GM18909 (cell line): ENCODE results near the gene ATXN1.
"Not testable (repeated sequence)": the region's sequence is repeated elsewhere in the genome, so short reads cannot be mapped to it uniquely, and the experiment has no call there.

Source experiments
- ATAC-seq: cut with Tn5 transposase; IDR thresholded peaks from one replicate; pipeline ENCODE4 v1.9.1; 2021; ENCODE audit warnings: mild to moderate bottlenecking; ENCODE audit not compliant: unreplicated experiment, poor library complexity

Gene ATXN1

DNA sequence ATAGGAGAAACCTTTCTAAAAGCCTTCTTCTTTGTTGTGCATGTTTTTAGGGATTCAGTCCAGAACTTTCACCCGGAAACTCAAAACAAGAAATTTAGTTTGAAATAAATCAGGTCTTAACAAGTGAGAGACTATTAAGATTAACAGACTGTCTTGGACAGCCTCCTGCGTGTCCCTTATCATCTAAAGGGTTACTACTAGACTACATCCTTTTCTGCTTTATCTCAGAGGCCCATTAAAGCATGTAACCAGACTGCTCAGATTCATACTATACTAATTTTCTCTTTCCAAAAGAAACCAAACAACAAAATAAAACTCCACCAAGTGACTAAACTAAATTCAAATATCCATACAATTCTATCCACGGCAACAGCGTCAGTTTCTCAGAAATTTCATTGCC, 349.1 kb downstream of the ATXN1 start:
- no peak for ATAC-seq

DNA sequence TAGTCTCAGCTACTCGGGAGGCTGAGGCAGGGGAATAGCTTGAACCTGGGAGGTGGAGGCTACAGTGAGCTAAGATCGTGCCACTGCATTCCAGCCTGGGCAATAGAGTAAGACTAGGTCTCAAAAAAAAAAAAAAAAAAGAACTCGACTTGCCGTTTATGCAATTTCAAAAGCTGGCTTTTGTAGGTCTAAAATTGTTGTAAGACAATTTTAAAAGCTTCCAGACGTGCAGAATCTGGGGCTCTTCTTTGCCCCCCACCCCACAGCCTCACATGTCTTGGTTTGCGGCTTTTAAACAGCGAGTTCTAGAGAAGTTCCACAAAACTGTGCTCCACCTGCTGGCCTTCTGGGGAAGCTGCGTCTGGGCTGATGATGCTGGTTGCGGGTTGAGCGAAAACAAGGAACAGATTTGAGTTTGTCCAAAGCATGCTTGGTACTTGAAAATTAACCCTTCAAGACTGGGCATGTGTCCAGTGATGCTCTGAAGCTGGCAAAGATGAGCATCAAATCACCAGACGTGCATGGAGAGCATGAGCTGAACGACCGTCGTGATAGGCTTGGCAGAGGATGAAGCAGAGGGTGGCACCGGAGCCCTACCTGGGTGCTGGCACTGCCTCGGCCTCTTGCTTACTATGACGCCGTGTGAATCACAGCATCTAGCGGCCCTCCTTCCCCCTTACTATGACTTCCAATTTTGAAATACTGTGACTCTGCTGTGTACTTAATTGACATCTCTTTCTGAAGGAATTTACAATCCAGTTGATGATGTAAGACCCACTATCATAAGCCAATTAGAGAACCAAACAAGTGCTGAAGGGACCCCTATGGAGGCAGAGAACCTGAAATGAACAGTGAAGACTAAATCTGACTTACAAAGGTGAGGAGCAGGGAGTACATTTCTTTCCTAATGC, 351.5 kb downstream of the ATXN1 start:
- no peak for ATAC-seq

DNA sequence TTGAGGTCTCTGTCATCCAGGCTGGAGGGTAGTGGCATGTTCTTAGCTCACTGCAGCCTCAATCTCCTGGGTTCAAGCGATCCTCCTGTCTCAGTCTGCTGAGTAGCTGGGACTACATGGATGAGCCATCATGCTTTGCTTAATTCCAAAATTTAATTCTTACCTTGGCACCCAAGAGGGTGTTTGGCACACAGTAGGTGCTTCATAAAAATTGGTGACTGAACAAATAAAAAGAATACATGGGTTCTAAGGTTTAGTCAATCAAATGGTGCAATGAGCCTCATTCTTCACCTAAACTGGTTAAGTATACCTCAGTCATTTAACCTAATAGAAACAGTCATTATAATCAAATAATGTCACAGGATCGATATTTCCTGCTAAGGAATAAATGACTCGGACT, 352.5 kb downstream of the ATXN1 start:
- no peak for ATAC-seq

DNA sequence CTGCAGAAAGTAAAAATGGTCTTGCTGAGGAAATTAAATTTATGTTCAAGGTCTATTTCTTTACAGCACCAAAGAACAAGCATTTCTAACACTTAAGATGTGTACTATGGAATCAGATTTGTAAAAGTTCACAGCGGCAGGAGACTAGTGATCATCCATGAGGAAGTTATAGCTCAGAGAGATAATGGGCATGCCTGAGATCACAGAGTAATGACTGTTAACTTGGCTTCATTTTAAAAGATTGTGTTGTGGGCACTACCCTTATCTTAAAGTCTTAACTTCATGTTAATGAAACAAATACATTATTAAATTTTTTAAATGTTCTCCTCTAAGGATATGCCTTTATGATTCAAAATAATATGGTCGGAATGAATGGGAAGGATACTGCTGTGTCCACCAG, 354.3 kb downstream of the ATXN1 start:
- no peak for ATAC-seq

DNA sequence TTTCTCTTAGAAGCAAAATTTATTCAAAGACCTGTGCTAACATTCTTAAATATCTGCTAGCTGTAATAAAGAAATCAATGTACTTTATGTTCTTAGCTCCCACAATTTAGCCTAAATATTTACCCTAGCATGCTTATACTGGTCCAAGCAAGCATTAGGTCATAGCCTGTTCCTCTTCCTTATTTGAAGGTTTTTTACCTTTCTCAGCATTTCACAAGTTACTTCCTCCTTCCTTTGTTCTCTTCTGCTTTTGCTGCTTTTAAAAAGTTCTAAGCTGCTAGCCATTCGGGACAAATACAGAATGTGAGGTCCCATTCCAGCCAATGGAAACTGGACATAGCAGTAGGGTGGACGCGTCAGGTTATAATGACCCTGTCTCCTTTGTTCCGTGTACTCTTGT, 354.7 kb downstream of the ATXN1 start:
- ATAC-seq = not testable (repeated sequence)

DNA sequence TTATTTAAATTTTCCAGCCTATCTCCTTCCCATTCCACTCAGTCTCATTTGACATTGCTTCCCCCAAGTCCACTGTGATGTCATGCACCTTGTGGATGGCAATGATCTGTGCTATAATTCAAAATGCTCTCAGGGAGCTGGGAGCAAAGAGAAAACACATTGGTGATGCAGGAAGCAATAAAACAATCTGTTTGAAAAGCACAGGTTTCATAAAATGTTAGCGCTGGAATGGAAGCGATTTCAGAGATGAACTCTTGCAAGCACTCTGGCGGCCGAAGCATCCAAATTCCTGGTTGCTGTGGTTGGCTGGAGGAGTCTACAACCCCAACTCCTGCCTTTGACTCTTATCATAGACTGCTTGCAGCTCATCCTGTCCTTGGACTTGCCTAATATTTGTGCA, 355.9 kb downstream of the ATXN1 start:
- no peak for ATAC-seq

DNA sequence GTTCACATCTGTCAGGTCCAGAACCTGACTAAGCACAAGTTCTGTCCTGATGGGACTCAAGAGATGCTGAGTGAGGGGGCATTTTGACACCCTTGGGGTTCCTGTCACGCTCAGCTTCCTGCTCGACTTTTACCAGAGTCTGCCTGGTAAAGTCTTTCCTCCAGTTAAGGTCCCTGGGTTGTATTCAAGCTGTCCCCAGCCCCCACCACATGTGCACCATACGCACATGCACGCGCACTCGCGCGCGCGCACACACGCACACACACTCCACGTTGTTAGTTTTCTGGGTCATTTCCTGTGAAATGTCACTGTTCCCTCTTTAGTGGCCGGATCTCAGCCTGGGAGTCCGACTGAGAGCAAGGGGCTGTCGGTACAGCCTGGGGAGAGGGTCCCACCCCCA, 356.8 kb downstream of the ATXN1 start:
- no peak for ATAC-seq

DNA sequence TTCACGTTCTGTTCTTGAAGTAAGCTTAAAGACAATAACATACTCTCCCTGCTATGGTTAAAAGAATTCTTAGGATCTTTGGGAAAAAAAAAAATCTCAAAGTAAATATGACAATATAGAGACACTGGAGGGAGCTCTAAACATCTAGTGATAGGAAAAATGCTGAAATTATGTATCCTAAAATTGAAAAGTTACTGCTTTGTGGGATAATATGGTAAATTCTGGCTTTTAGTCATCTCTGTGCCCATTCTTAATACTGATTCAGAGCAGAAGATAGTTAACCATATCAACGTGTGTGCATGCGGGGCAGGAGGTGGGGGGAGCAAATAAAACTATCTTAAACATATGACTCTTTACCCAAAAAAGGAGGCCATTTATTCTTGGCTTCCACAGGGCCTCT, 357.4 kb downstream of the ATXN1 start:
- no peak for ATAC-seq

DNA sequence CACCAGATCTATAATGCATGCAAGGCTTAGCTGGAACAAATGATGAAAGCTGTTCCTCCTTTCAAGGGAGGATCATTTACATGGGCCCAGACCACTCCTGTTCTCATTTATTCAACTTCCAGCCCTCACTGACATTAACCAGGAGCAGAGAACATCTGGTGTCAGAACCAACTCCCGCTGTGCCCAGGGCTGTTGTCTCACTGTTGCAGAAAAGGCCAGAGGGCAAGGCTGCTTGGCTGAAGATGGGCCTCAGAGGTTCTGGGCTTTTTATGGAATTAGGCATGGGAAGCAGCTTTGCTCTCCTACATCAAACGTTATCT, 358.7 kb downstream of the ATXN1 start:
- ATAC-seq = no peak

DNA sequence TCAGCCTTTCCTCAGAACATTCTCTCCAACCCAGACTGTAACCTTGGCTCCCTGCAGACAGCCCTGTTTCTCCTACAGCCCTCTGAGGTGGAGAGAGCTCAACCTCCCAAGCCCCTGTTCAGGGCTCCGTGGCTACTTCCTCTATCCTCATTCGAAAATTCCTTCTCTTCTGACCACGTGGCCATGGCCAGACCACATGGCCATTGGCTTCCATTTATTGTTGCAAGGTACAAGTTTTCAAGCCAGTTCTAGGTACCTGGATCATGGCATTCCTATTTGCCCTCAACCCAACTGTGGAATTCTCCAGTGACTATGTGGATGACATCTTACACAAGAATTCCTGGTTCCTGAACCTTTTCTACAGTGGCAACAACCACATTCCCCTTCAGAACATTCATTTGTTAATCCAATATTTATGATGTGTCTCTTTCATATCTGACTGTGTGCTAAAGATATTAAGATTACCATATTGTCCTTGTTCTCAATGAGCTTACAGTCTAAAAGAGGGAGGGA, 361.0 kb downstream of the ATXN1 start:
- no peak for ATAC-seq

DNA sequence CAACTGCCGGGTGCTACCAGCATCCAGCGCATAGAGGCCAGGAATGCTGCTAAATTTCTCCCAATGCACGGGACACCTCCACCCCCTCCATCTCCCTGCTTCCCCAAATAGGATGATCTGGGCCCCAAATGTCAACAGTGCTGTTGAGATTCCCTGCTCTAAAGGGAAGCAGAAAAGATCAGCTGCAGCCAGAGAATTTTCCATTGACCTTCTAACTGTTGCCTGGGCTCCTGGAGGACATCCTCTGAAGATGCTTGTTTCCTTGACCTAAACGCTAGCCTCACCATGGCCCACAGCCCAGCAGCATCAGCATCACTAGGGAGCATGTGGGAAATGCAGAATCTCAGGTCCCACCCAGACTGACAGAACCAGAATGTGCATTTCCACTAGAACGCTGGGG, 361.6 kb downstream of the ATXN1 start:
- ATAC-seq = no peak

DNA sequence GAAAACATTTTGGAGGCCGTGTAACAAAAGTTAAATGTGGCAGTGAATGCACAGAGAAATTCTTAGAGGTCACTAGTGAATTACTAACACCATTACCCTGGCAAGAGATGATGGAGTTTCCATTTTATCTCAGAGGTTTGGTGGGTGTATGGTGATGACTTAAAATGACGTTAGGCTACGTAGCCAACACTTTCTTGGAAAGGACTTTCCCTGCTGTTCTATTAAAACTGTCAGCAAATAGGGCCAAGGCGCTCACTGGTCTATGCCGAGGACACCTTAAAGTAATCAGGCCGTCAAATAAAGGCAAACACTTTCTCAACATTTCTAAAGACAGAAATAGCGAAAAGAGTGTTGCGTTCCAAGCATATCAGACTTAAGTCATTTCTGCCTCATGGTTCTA, 362.1 kb downstream of the ATXN1 start:
- no peak for ATAC-seq

DNA sequence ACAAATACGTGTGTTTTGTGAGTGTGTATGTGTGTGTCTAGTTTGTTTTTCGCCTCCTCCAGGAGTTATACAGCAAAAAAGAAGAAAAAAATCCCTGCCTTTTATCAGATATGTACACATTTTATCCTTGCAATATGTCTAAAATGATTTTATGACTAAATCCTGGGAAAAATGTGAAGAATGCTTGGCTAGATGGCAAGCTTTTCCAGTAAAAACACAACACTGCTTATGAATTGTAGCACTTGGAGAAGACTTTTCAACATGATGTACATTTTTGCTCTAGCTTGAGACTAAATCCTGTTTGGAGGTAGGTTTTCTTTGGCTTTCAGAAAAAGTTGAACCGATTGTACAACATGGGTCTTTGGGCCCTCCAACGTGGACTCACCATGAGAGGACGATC, 362.7 kb downstream of the ATXN1 start:
- ATAC-seq = no peak

DNA sequence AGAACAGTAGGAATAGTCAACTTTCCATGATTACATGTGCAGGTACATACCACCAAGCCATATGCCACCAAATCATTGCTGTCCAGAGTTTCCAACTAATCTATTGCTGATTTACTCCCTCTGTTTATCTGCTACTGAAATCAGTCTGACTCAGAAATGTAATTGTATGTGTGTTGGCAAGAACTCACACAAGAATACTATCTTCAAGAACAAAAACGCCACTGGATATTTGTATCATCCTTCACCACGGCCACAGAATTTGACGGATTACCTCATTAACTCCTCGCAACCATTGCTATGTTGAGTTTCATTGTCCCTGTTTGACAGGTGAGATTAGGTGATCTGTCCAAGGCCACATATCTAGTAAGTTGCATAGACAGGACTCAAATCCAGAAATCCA, 363.6 kb downstream of the ATXN1 start:
- ATAC-seq = no peak

DNA sequence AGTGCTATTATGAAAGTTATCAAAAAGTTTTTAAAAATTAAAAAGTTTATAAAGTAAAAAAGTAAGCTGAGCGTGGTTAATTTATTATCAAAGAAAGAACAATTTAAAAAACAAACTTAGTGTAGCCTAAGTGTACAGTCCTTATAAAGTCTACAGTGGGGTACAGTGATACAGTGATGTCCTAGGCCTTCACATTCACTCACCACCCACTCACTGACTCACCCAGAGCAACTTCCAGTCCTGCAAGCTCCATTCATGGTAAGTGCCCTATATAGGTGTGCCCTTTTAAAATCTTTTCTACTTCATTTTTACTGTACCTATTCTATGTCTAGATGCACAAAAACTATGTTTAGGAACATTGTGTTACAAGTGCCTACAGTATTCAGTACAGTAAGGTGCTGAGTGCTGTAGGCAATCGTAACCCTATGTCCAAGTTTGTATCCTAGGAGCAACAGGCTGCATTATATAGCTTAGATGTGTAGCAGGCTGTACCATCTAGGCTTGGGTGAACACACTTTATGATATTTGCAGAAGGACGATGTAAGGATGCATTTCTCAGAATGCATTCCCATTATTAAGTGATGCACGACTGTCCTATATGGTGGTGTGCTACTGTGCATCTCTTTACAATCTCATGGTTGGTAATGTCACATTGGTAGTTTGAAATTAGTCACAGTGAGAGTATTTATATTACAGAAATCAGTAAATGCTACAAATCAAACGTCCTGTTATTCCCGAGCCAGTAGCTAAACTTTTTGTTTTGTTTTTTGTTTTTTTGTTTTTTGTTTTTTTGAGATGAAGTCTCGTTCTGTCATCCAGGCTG, 364.6 kb downstream of the ATXN1 start:
- no peak for ATAC-seq

DNA sequence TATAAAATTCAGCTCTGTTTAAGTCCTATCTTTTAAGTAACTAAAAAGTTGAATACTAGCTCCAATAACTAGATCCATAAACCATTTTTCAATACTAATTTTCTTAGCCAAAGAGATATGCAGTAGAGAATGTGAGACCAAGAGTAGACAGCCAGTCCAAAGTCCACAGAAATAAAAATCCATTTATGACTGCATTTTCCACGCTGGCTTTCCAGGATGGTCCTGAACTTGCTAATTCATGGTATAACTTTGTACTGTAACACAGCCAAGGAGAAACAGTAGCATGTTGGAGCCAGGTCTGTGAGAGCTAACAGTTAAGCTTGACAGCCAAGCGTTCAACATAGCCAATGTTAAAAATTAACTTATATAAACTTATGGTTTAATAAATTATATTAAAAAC, 366.6 kb downstream of the ATXN1 start:
- no peak for ATAC-seq

DNA sequence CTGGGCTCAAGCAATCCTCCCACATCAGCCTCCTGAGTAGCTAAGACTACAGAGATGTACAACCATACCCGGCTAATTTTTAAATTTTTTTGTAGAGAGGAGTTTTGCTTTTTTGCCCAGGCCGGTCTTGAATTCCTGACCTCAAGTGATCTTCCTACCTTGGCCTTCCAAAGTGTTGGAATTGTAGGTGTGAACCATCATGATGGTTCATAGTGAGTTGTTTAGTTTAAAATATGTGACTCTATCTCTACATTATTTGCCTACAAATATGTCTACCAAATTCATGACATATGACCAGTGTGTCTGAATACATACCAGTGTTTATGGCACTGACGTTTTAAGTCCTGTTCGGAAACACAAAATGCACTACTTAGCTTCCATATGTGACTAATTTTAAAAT, 367.9 kb downstream of the ATXN1 start:
- ATAC-seq = no peak

DNA sequence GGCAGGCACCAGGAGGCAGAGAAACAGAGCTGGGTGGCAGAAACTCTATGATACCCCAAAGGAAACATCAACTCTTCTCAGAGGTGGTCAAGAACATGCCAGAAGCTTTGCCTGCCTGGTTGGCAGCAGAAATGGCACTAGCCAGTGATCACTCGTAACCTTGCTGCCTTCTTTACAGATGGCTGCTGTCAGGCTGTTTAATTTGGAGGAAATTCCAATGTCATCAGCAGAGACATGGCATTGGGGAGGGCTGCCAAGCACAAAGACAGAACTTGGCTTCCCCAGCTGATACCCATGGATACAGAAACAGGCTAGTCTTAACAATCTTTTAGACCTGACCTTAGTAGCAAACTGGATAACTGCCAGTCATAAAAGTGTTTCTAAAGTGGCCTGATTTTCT, 369.2 kb downstream of the ATXN1 start:
- ATAC-seq = no peak

DNA sequence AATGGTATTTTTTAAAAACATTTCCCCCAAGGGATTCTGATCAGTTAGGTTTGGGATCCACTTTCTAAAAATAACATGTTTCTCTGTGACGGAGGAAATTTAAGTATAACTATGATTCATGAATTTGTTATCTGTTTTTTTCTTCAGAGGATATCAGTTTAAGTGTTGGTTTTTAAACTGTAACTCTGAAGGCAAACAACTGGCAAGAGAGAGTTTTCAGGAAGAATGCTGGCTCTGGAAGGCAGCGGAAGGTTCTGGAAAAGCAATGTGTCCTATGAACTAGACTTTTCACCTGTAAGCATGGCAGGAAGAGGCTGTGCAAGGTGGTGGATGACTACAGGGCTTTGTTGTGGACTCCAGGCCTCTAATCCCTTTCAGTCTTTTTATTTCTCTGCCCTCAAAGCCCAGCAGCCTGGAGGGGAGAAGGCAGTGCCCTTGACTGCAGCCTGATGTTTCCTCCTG, 369.8 kb downstream of the ATXN1 start:
- ATAC-seq = no peak

DNA sequence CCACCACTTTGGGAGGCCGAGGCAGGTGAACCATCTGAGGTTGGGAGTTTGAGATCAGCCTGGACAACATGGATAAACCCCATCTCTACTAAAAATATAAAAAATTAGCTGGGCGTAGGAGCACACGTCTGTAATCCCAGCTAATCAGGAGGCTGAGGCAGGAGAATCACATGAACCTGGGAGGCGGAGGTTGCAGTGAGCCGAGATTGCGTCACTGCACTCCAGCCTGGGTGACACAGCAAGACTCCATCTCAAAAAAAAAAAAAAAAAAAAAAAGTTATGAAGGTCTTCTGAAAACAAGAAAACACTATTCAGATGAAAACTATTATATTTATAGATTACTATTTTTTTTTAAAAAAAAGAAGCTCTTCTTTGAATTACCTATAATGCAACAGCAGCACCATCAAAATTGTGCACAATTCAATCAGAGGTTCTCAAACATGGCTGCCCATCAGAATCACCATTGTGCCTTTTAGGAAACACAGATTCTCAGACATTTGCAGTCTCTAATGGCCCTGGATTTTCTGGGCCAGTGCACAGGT, 370.3 kb downstream of the ATXN1 start:
- not testable (repeated sequence) for ATAC-seq

DNA sequence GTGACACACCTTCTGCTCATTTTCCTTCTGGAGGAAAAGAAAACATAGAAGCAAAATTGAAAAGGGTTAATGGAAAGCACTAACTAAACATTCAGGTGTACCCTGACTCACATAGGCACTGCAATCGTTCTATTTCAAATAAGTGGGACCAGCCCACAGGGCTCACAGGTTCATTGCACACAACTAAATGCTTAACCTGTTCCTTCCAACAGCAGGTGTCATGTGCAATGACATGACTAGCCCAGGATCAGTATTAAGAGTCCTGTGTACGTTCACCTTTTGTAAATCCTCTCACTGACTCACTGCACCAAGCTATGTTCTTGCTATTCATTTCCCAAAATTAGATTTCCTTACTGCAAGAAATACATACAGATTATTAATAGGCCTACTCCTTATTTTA, 371.6 kb downstream of the ATXN1 start:
- no peak for ATAC-seq
